Activated T-cell treated with anti-CD3 and anti-CD28 coated beads for 4 hours (primary cell): Measurements from ENCODE around the gene OR51I2.
A peak's percentile ranks its signal among the peaks of the same experiment; 100 is the strongest.

Experiments
- DNase-seq: peaks from one replicate; pipeline ENCODE4 v3.0.0-alpha.2; 2020

Gene OR51I2

GRCh38 chr11:5449023-5449422 lies at the start of gene OR51I2:
OR51I2 (plus strand) TSS chr11:5449323; CDS start chr11:5453489, 4,166 bp downstream.
- no peak for DNase-seq

GRCh38 chr11:5405173-5405572 lies 44.0 kb upstream of the OR51I2 start:
- no peak for DNase-seq

GRCh38 chr11:5420993-5421392 lies 28.1 kb upstream of the OR51I2 start:
- no peak for DNase-seq

- DNase-seq: no peak
Observed at GRCh38 chr11:5421811-5422210, 27.3 kb upstream of the OR51I2 start, which contains the start of gene OR51Q1. OR51Q1 (plus strand) TSS chr11:5422111; CDS start chr11:5422201, 90 bp downstream.

- DNase-seq: no peak
Observed at GRCh38 chr11:5423131-5423530, 26.0 kb upstream of the OR51I2 start.

GRCh38 chr11:5441414-5441813 lies 7.7 kb upstream of the OR51I2 start, which contains the start of gene OR51I1:
OR51I1 (minus strand) TSS chr11:5441514; CDS start chr11:5441514, 0 bp downstream.
- no peak for DNase-seq

GRCh38 chr11:5443835-5444393 lies 5.2 kb upstream of the OR51I2 start:
- DNase-seq: no peak

GRCh38 chr11:5449432-5449831 lies 309 bp downstream of the OR51I2 start:
- DNase-seq: no peak

- DNase-seq: no peak
Observed at GRCh38 chr11:5460983-5461621, 12.0 kb downstream of the OR51I2 start.

- no peak for DNase-seq
Observed at GRCh38 chr11:5467527-5467926, 18.4 kb downstream of the OR51I2 start.

- DNase-seq: no peak
Observed at GRCh38 chr11:5473921-5474320, 24.8 kb downstream of the OR51I2 start.

- peak; percentile 16 for DNase-seq
Observed at GRCh38 chr11:5476186-5476819, 27.2 kb downstream of the OR51I2 start.

- no peak for DNase-seq
Observed at GRCh38 chr11:5486003-5486402, 36.9 kb downstream of the OR51I2 start.

- no peak for DNase-seq
Observed at GRCh38 chr11:5486421-5486820, 37.3 kb downstream of the OR51I2 start.

GRCh38 chr11:5488385-5488784 lies 39.3 kb downstream of the OR51I2 start, which contains the start of gene OR52D1:
OR52D1 (plus strand) TSS chr11:5488685; CDS start chr11:5488707, 22 bp downstream.
- no peak for DNase-seq

GRCh38 chr11:5488798-5489399 lies 39.8 kb downstream of the OR51I2 start:
- no peak for DNase-seq

- DNase-seq: no peak
Observed at GRCh38 chr11:5489576-5490357, 40.6 kb downstream of the OR51I2 start.

GRCh38 chr11:5499671-5500070 lies 50.5 kb downstream of the OR51I2 start:
- DNase-seq: no peak

GRCh38 chr11:5500393-5500801 lies 51.3 kb downstream of the OR51I2 start:
- no peak for DNase-seq

GRCh38 chr11:5504403-5504921 lies 55.3 kb downstream of the OR51I2 start:
- no peak for DNase-seq

- DNase-seq: no peak
Observed at GRCh38 chr11:5505363-5506048, 56.4 kb downstream of the OR51I2 start.
